ENCODE data around the gene LMO1.

LMO1 gene

GRCh38 chr11:8293171-8293570 lies 29.5 kb upstream of the LMO1 start:
- no peak for TF ChIP-seq ZNF274 (IDR thresholded peaks at IDR 0.05; ENCODE audit: low read depth, low read length)
- H3K4me3 ChIP-seq (ENCODE audit: low read length), result no peak overlapping the region

GRCh38 chr11:8292351-8292750 lies 28.7 kb upstream of the LMO1 start:
- no peak for TF ChIP-seq ZNF274 (IDR thresholded peaks at IDR 0.05; ENCODE audit: low read depth, low read length)

GRCh38 chr11:8291421-8292350 lies 28.0 kb upstream of the LMO1 start:
- no peak for TF ChIP-seq ZNF274 (IDR thresholded peaks at IDR 0.05; ENCODE audit: low read depth, low read length)
- H3K4me3 ChIP-seq (ENCODE audit: low read length), result no peak overlapping the region

More at GRCh38 chr11:8292351-8292750, 28.7 kb upstream of the LMO1 start:
- H3K4me3 ChIP-seq (ENCODE audit: low read length), result no peak overlapping the region

- no peak overlapping the region for H3K4me3 ChIP-seq (ENCODE audit: low read length)
- TF ChIP-seq ZNF274 (IDR thresholded peaks at IDR 0.05; ENCODE audit: low read depth, low read length), result no peak
These were observed 26.6 kb upstream of the LMO1 start for GRCh38 chr11:8290081-8290810.

GRCh38 chr11:8289492-8289918 lies 25.8 kb upstream of the LMO1 start:
- no peak overlapping the region for H3K4me3 ChIP-seq (ENCODE audit: low read length)
- no peak for TF ChIP-seq ZNF274 (IDR thresholded peaks at IDR 0.05; ENCODE audit: low read depth, low read length)

GRCh38 chr11:8288824-8289491 lies 25.3 kb upstream of the LMO1 start:
- no peak overlapping the region for H3K4me3 ChIP-seq (ENCODE audit: low read length)
- TF ChIP-seq ZNF274 (IDR thresholded peaks at IDR 0.05; ENCODE audit: low read depth, low read length), result no peak

GRCh38 chr11:8288166-8288772 lies 24.6 kb upstream of the LMO1 start:
- no peak for TF ChIP-seq ZNF274 (IDR thresholded peaks at IDR 0.05; ENCODE audit: low read depth, low read length)
- H3K4me3 ChIP-seq (ENCODE audit: low read length), result no peak overlapping the region

GRCh38 chr11:8287703-8288102 lies 24.0 kb upstream of the LMO1 start:
- TF ChIP-seq ZNF274 (IDR thresholded peaks at IDR 0.05; ENCODE audit: low read depth, low read length), result no peak
- no peak overlapping the region for H3K4me3 ChIP-seq (ENCODE audit: low read length)

- H3K4me3 ChIP-seq (ENCODE audit: low read length), result no peak overlapping the region
- no peak for TF ChIP-seq ZNF274 (IDR thresholded peaks at IDR 0.05; ENCODE audit: low read depth, low read length)
These were observed 23.6 kb upstream of the LMO1 start for GRCh38 chr11:8287297-8287696.

- TF ChIP-seq ZNF274 (IDR thresholded peaks at IDR 0.05; ENCODE audit: low read depth, low read length), result no peak
- no peak overlapping the region for H3K4me3 ChIP-seq (ENCODE audit: low read length)
These were observed 23.2 kb upstream of the LMO1 start for GRCh38 chr11:8286886-8287285.

- TF ChIP-seq ZNF274 (IDR thresholded peaks at IDR 0.05; ENCODE audit: low read depth, low read length), result no peak
- no peak overlapping the region for H3K4me3 ChIP-seq (ENCODE audit: low read length)
These were observed 22.1 kb upstream of the LMO1 start for GRCh38 chr11:8285796-8286195.

GRCh38 chr11:8285228-8285627 lies 21.6 kb upstream of the LMO1 start:
- no peak overlapping the region for H3K4me3 ChIP-seq (ENCODE audit: low read length)
- TF ChIP-seq ZNF274 (IDR thresholded peaks at IDR 0.05; ENCODE audit: low read depth, low read length), result no peak

- H3K4me3 ChIP-seq (ENCODE audit: low read length), result no peak overlapping the region
- no peak for TF ChIP-seq ZNF274 (IDR thresholded peaks at IDR 0.05; ENCODE audit: low read depth, low read length)
These were observed 20.0 kb upstream of the LMO1 start for GRCh38 chr11:8283465-8284230.

All from GM08714 (cell line).